ENCODE data around the gene PHPT1.
"Not testable (repeated sequence)": the region's sequence is repeated elsewhere in the genome, so short reads cannot be mapped to it uniquely, and the experiment has no call there.

The PHPT1 gene

DNA sequence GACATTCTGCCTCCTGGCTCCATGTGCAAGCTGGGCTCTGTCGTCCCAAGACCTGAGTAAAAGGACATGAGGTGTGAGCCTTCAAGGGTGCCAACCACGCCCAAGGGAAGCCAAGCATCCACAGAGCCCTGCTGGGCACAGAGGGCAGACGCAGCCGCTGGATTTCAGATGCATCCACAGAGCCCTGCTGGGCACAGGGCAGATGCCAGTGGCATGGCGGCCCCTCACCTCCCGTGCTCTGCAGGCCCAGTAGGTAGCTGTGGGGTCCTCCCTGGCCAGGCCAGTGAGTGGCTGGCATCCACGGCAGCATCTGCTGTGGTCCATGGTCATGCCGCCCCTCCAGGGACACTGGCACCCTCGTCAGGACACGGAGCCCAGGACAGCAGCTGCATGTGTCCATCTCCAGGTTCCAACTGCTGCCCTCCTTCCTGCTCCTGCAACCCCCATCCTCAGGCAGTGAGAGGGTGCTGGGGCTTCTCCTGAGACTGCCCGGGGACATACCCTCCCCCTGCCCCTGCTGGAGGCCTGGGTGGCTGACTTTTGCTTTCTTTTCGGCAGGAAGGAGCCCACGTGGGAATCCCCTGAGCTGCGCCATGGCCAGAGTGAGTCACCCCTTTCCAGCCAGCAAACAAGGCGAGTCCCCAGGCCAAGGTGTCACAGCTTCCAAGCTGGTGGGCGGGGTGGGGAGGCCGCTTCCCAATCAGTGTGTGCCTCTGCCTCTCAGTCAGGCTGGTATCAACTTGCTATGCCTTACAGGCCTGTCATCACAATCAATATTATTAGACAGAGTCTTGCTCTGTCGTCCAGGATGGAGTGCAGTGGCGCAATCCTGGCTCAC, 33.1 kb downstream of the PHPT1 start:
- TF ChIP-seq, protein P1, sequence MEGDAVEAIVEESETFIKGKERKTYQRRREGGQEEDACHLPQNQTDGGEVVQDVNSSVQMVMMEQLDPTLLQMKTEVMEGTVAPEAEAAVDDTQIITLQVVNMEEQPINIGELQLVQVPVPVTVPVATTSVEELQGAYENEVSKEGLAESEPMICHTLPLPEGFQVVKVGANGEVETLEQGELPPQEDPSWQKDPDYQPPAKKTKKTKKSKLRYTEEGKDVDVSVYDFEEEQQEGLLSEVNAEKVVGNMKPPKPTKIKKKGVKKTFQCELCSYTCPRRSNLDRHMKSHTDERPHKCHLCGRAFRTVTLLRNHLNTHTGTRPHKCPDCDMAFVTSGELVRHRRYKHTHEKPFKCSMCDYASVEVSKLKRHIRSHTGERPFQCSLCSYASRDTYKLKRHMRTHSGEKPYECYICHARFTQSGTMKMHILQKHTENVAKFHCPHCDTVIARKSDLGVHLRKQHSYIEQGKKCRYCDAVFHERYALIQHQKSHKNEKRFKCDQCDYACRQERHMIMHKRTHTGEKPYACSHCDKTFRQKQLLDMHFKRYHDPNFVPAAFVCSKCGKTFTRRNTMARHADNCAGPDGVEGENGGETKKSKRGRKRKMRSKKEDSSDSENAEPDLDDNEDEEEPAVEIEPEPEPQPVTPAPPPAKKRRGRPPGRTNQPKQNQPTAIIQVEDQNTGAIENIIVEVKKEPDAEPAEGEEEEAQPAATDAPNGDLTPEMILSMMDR (IDR thresholded peaks at IDR 0.05): no peak
- peaks cover 14% of the 10 kb centered on the region for H3K27me3 Mint-ChIP-seq (ENCODE audit: low read depth, poor library complexity)
- H3K27ac Mint-ChIP-seq: no peak overlapping the region
- no peaks in the 10 kb centered on the region for H3K36me3 Mint-ChIP-seq (ENCODE audit: low read depth)
- DNase-seq: no peak
- no peak overlapping the region for H3K4me3 Mint-ChIP-seq
- peaks cover 6% of the 10 kb centered on the region for H3K4me1 Mint-ChIP-seq
- no peaks in the 10 kb centered on the region for H3K9me3 Mint-ChIP-seq

DNA sequence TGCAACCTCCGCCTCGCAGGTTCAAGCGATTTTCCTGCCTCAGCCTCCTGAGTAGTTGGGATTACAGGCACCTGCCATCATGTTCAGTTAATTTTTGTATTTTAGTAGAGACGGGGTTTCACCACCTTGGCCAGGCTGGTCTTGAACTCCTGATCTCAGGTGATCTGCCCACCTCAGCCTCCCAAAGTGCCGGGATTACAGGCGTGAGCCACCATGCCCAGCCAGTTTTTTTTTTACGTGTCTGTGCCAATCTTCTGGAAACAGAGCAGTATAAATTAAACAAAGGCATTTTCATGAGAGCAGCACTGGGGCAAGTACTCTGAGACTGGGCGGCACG, 33.7 kb downstream of the PHPT1 start:
- H3K4me1 Mint-ChIP-seq; H3K9me3 Mint-ChIP-seq; H3K27ac Mint-ChIP-seq; H3K36me3 Mint-ChIP-seq (ENCODE audit: low read depth); H3K4me3 Mint-ChIP-seq; DNase-seq: not testable (repeated sequence)
- peaks cover 11% of the 10 kb centered on the region for H3K27me3 Mint-ChIP-seq (ENCODE audit: low read depth, poor library complexity)

DNA sequence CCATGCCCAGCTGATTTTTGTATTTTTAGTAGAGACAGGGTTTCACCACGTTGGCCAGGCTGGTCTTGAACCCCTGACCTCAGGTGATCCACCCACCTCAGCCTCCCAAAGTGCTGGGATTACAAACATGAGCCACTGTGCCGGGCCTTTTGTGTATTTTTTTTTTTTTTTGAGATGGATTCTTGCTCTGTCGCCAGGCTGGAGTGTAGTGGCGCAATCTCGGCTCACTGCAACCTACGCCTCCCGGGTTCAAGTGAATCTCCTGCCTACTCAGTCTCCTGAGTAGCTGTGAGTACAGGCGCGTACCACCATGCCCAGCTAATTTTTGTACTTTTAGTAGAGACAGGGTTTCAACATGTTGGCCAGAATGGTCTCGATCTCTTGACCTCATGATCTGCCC, 34.5 kb downstream of the PHPT1 start:
- H3K27me3 Mint-ChIP-seq (ENCODE audit: low read depth, poor library complexity); H3K4me3 Mint-ChIP-seq; H3K9me3 Mint-ChIP-seq; DNase-seq; H3K36me3 Mint-ChIP-seq (ENCODE audit: low read depth); H3K4me1 Mint-ChIP-seq; H3K27ac Mint-ChIP-seq: not testable (repeated sequence)

DNA sequence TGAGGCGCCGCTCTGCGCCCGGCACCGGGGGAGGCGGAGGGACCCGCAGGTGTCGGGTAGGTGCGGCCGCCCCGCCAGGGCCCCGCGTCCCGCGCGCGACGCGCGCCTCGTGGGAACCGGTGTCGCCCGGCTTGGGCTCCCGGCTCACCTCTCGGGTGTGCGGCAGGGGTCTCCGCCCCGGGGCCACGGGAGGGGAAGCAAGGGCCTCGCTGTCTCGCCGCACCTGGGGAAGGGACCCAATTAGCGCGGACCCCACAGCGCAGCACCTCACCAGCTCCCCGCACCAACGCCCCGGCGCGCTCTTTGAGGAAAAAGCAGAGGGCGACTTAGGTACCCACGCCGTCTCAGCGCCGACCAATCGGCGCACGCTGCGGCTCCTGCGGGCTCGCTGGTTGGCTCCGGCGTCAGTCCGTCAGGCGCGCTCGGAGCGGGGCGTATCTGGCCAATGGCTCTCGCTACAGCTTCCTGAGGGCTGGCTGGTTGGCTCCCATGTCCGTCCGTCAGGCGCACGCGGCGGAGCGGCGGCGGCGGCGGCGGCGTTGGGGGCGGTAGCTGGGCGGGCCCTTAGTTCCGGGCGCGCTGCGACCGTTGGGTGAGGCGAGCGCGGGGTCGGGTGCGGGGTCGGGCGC, 36.9 kb downstream of the PHPT1 start, which contains the start of gene TRAF2:
Gene TRAF2, plus strand, starts transcription at position 567 of the 629 bp plus-strand sequence. CDS start 12,225 bp downstream, outside the sequence.
- no peaks in the 10 kb centered on the region for H3K36me3 Mint-ChIP-seq (ENCODE audit: low read depth)
- H3K27me3 Mint-ChIP-seq (ENCODE audit: low read depth, poor library complexity): no peaks in the 10 kb centered on the region
- no peaks in the 10 kb centered on the region for H3K9me3 Mint-ChIP-seq
- peaks cover 9% of the 10 kb centered on the region for H3K4me1 Mint-ChIP-seq
- peak; percentile 99 for DNase-seq
- H3K4me3 Mint-ChIP-seq: peak within 1 kb of the TSS; percentile 86
- H3K27ac Mint-ChIP-seq: peak within 1 kb of the TSS; percentile 55
- TF ChIP-seq, protein P1 (IDR thresholded peaks at IDR 0.05): no peak

DNA sequence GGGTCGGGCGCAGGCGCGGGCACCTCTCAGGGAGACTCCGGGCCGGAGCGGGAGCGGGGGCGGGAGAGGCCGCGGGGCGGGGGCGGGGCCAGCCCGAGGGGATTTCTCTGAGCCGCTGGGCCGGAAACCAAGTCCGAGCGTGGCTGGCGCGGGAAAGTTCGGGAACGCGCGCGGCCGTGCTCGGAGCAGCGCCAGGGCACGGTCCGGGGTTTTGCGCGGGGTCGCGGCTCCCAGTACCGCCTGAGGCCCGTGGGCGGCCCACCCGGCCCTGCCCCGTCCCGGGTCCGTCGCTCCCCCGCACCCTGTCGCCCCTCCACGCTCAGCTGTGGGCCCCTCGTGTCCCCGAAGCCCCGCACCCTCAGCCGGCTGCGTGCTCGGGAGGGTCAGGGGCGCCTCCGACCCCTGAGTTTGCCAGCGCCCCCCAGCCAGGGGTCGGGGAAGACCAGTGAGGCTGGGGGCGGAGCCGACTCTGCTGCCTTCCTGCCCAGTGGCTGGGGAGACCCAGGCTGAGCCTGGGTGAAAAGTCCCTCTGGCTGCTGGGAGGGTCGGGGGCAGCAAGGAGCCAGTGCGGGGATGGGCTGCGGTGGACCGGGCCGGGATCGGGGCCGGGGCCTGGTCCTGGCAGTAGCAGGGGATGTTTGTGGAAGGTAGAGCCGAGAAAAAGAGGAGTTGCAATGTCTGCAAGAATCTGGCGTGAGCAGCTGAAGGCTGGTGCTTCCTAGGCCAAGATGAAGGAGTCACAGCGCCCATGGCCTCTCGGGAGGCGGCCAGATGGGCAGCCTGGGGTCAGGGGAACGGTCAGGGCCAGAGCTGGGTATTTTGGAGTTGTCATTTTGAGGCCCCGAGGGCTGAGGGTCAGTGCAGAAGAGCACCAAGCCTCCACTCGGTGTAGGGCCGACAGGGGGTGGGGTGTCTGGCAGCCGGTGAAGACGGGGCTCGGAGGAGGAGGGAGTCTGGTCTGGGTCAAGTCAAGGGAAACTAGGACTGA, 37.7 kb downstream of the PHPT1 start:
- TF ChIP-seq, protein P1 (IDR thresholded peaks at IDR 0.05): no peak
- peak; percentile 67 for DNase-seq
- H3K4me3 Mint-ChIP-seq: peak overlapping the region; percentile 86

DNA sequence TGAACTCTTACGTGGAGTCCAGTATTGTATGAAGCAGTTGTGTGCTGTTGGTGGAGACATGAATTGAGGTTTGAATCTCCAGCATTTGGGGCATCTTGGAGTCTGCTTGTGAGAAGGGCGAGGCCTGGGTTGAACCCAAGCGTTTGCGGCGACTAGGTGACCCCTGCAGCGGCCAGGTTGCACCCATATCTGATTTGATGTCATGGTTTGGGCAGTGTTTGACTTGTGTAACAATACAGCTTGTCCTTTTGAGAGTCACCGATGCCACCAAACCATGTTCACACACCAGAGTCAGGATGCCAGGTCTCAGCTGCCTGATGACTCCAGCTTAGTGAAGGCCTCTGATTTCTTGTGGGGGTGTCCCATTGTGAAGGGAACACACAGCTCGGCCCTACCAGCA, 39.2 kb downstream of the PHPT1 start:
- TF ChIP-seq, protein P1 (IDR thresholded peaks at IDR 0.05): no peak
- H3K4me1 Mint-ChIP-seq: peaks cover 9% of the 10 kb centered on the region
- H3K36me3 Mint-ChIP-seq (ENCODE audit: low read depth): no peaks in the 10 kb centered on the region
- H3K27ac Mint-ChIP-seq: no peak overlapping the region
- no peak overlapping the region for H3K4me3 Mint-ChIP-seq
- no peaks in the 10 kb centered on the region for H3K9me3 Mint-ChIP-seq
- no peaks in the 10 kb centered on the region for H3K27me3 Mint-ChIP-seq (ENCODE audit: low read depth, poor library complexity)
- no peak for DNase-seq

More for the DNA sequence above, 37.7 kb downstream of the PHPT1 start:
- Mint-ChIP-seq H3K36me3 (ENCODE audit: low read depth) (no peaks in the 10 kb centered on the region), H3K27ac (peak overlapping the region; percentile 55), H3K4me1 (peaks cover 9% of the 10 kb centered on the region), H3K27me3 (ENCODE audit: low read depth, poor library complexity) (no peaks in the 10 kb centered on the region), H3K9me3 (no peaks in the 10 kb centered on the region)

Data from nephron progenitor cell (in vitro differentiated cells).